ENCODE measurements around the gene DYNLT4. TPM values are rescaled to one million over a fixed set of nuclear protein-coding genes. Genes with fewer than 3 reads are reported as not detected.

DYNLT4 gene
- total RNA-seq, 3 donors from 2014 or later (not counting 1 experiment from before 2014, with no cell fraction given), result 0.96 to 1.2 TPM; not detected in 1

- Histone ChIP-seq H3K4me1 (ENCODE audit: control insufficient read depth, insufficient read depth, low read length) (no peaks in the 10 kb centered on the region), H3K4me3 (ENCODE audit: low read length) (no peak overlapping the region), H3K36me3 (ENCODE audit: control insufficient read depth, insufficient read depth, low read length) (peaks cover 5% of the 10 kb centered on the region), H3K9me3 (ENCODE audit: control insufficient read depth, insufficient read depth, low read length) (no peaks in the 10 kb centered on the region), H3K27ac (ENCODE audit: low read length) (no peak overlapping the region), H3K27me3 (ENCODE audit: control insufficient read depth, insufficient read depth, low read length) (no peaks in the 10 kb centered on the region)
- Mint-ChIP-seq H3K27me3 (ENCODE audit: low read depth in 2 of 2) (peaks cover 0 to 4% of the 10 kb centered on the region in 2 donors), H3K4me3 (no peak overlapping the region), H3K9me3 (no peaks in the 10 kb centered on the region), H3K4me1 (no peaks in the 10 kb centered on the region), H3K27ac (no peak overlapping the region), H3K36me3 (no peaks in the 10 kb centered on the region)
- ATAC-seq (no peak), DNase-seq (no peak)
- intact Hi-C loops (cut with micrococcal nuclease), result no loop called here
- 88% methylated on average over 7 of the region's 7 CpGs for WGBS (ENCODE audit: insufficient coverage)
- TF ChIP-seq CTCF (IDR thresholded peaks at IDR 0.05), result no peak
These were observed 41.5 kb upstream of the DYNLT4 start for GRCh38 chr1:44848456-44849181.

GRCh38 chr1:44847845-44848244, 40.7 kb upstream of the DYNLT4 start:
- H3K27ac Mint-ChIP-seq, result no peak overlapping the region
- no peak for DNase-seq
- TF ChIP-seq CTCF (IDR thresholded peaks at IDR 0.05), result no peak
- no peaks in the 10 kb centered on the region for H3K36me3 Mint-ChIP-seq
- H3K27me3 Mint-ChIP-seq (ENCODE audit: low read depth in 2 of 2), result peaks cover 0 to 4% of the 10 kb centered on the region in 2 donors
- no peak overlapping the region for H3K4me3 ChIP-seq (ENCODE audit: low read length)
- no peak overlapping the region for H3K27ac ChIP-seq (ENCODE audit: low read length)
- H3K4me3 Mint-ChIP-seq, result no peak overlapping the region
- intact Hi-C loops (cut with micrococcal nuclease), result no loop called here
- no peaks in the 10 kb centered on the region for H3K9me3 ChIP-seq (ENCODE audit: control insufficient read depth, insufficient read depth, low read length)
- H3K4me1 Mint-ChIP-seq, result peaks cover 0 to 2% of the 10 kb centered on the region in 2 donors
- peaks cover 4% of the 10 kb centered on the region for H3K4me1 ChIP-seq (ENCODE audit: control insufficient read depth, insufficient read depth, low read length)
- H3K27me3 ChIP-seq (ENCODE audit: control insufficient read depth, insufficient read depth, low read length), result peaks cover under 1% of the 10 kb centered on the region
- no peaks in the 10 kb centered on the region for H3K9me3 Mint-ChIP-seq
- ATAC-seq, result no peak
- 100% methylated on average over 1 of the region's 1 CpG for WGBS (ENCODE audit: insufficient coverage)
- H3K36me3 ChIP-seq (ENCODE audit: control insufficient read depth, insufficient read depth, low read length), result peaks cover 5% of the 10 kb centered on the region

- no peak for ATAC-seq
- peaks cover 6% of the 10 kb centered on the region for H3K27me3 ChIP-seq (ENCODE audit: control insufficient read depth, insufficient read depth, low read length)
- H3K27ac ChIP-seq (ENCODE audit: low read length), result no peak overlapping the region
- no peak overlapping the region for H3K4me3 Mint-ChIP-seq
- H3K27me3 Mint-ChIP-seq (ENCODE audit: low read depth in 2 of 2), result peaks cover 7 to 11% of the 10 kb centered on the region in 2 donors
- no peaks in the 10 kb centered on the region for H3K36me3 Mint-ChIP-seq
- H3K4me1 ChIP-seq (ENCODE audit: control insufficient read depth, insufficient read depth, low read length), result peaks cover 9% of the 10 kb centered on the region
- H3K4me3 ChIP-seq (ENCODE audit: low read length), result no peak overlapping the region
- H3K4me1 Mint-ChIP-seq, result peaks cover 0 to 6% of the 10 kb centered on the region in 2 donors
- H3K27ac Mint-ChIP-seq, result no peak overlapping the region
- H3K36me3 ChIP-seq (ENCODE audit: control insufficient read depth, insufficient read depth, low read length), result peaks cover 5% of the 10 kb centered on the region
- no peaks in the 10 kb centered on the region for H3K9me3 ChIP-seq (ENCODE audit: control insufficient read depth, insufficient read depth, low read length)
- TF ChIP-seq CTCF (IDR thresholded peaks at IDR 0.05), result no peak
- WGBS (ENCODE audit: insufficient coverage), result 89% methylated on average over 1 of the region's 1 CpG
- no peak for DNase-seq
- intact Hi-C loops (cut with micrococcal nuclease), result no loop called here
- no peaks in the 10 kb centered on the region for H3K9me3 Mint-ChIP-seq
These were observed 39.8 kb upstream of the DYNLT4 start for GRCh38 chr1:44846985-44847384.

Measured in natural killer cell (primary cell).